Endometrial microvascular endothelial cells (primary cell): ENCODE measurements around the gene HDAC8. TPM values are rescaled to one million over a fixed set of nuclear protein-coding genes. Genes with fewer than 3 reads are reported as not detected.

Source experiments
- total RNA-seq: library from RNA; depleted of rRNA; stranded (reverse); fragments of >200 nt; gene quantifications from one replicate; pipeline ENCODE4 v1.2.3, GENCODE V29; 2015; ENCODE audit errors: inconsistent ontology term

Gene HDAC8
- total RNA-seq, 1 donor from 2014 or later = 36.2 TPM

Other genes with a start within 250 kb of the HDAC8 start
- gene PHKA1, start 141.5 kb upstream of the HDAC8 start, total RNA-seq = 10.7 TPM
- gene DMRTC1B, start 204.0 kb upstream of the HDAC8 start, total RNA-seq = not detected
- gene FAM236B, start 209.8 kb upstream of the HDAC8 start, total RNA-seq = not detected
- gene FAM236D, start 235.4 kb upstream of the HDAC8 start, total RNA-seq = not detected